ENCODE measurements around the gene CD101. TPM values are rescaled to one million over a fixed set of nuclear protein-coding genes. Genes with fewer than 3 reads are reported as not detected.

Gene CD101
- total RNA-seq, 1 donor from 2014 or later = 0.74 TPM

DNA sequence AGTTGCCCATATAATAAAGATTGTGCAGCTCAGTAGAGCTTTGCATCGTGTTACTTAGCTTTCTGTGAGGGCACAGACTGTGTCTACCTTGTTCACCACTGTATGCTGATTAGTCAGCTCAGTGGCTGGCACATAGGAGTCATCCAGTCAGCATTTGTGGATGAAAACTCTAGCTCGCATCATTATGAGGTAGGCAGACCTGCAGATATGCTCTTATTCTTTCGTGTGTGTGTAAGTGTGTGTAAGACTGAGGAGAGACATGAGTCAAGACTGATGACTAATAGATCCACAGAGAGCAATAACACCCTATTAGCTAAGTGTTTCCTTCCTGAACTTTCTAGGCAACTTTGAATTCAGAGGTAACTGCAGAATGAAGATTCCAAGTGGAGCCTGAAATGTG, 75.7 kb downstream of the CD101 start:
- Histone ChIP-seq H3K4me1 (peaks cover 7% of the 10 kb centered on the region), H3K9me3 (replicated peaks) (no peaks in the 10 kb centered on the region), H3K4me3 (no peak overlapping the region), H3K27me3 (ENCODE audit: low read depth) (no peaks in the 10 kb centered on the region), H3K27ac (replicated peaks) (no peak overlapping the region), H3K36me3 (peaks cover 47% of the 10 kb centered on the region)
- no peak for TF ChIP-seq CTCF (IDR thresholded peaks at IDR 0.05; ENCODE audit: borderline replicate concordance)
- intact Hi-C loops (cut with micrococcal nuclease) = no loop called here
- DNase-seq = no peak

GRCh38 chr1:117079737-117080136, 78.2 kb downstream of the CD101 start:
- intact Hi-C loops (cut with micrococcal nuclease) = no loop called here
- H3K36me3 ChIP-seq = peaks cover 51% of the 10 kb centered on the region
- TF ChIP-seq CTCF (IDR thresholded peaks at IDR 0.05; ENCODE audit: borderline replicate concordance) = no peak
- no peak overlapping the region for H3K4me3 ChIP-seq
- no peaks in the 10 kb centered on the region for H3K27me3 ChIP-seq (ENCODE audit: low read depth)
- H3K4me1 ChIP-seq = peaks cover 7% of the 10 kb centered on the region
- H3K9me3 ChIP-seq (replicated peaks) = no peaks in the 10 kb centered on the region
- no peak for DNase-seq
- H3K27ac ChIP-seq (replicated peaks) = no peak overlapping the region

- Histone ChIP-seq H3K4me3 (no peak overlapping the region), H3K36me3 (peaks cover 25% of the 10 kb centered on the region), H3K4me1 (peaks cover 7% of the 10 kb centered on the region), H3K9me3 (replicated peaks) (no peaks in the 10 kb centered on the region), H3K27me3 (ENCODE audit: low read depth) (no peaks in the 10 kb centered on the region), H3K27ac (replicated peaks) (no peak overlapping the region)
- intact Hi-C loops (cut with micrococcal nuclease) = no loop called here
- no peak for TF ChIP-seq CTCF (IDR thresholded peaks at IDR 0.05; ENCODE audit: borderline replicate concordance)
- no peak for DNase-seq
Observed at GRCh38 chr1:117084231-117084630, 82.7 kb downstream of the CD101 start.

Other genes starting within 250 kb of the CD101 start
- 0.36 TPM for gene CD2, start 247.3 kb upstream of the CD101 start, total RNA-seq
- gene PTGFRN, start 91.8 kb upstream of the CD101 start, total RNA-seq = 111 TPM
- gene TTF2, start 58.6 kb downstream of the CD101 start, total RNA-seq = 6.4 TPM
- gene TRIM45, start 120.0 kb downstream of the CD101 start, total RNA-seq = 13.0 TPM
- gene VTCN1, start 209.2 kb downstream of the CD101 start, total RNA-seq = not detected

Measured in left ventricle myocardium inferior (tissue), 1 donor.